WTC11 (cell line): ENCODE data around the gene ILRUN. TPM values are rescaled to one million over a fixed set of nuclear protein-coding genes. Genes with fewer than 3 reads are reported as not detected.

Source experiments
- ATAC-seq: fragments of 200-7000 bp; cut with Tn5 transposase; 2 replicates; pipeline ENCODE4 v1.10.0; 2021; ENCODE audit warnings: mild to moderate bottlenecking, moderate library complexity
- CTCF ChIA-PET: fragments of 300-600 bp; sonication (Branson Sonifier 250); formaldehyde crosslinking; loops from one replicate; lab custom pipeline; 2021; ENCODE audit warnings: antibody characterized with exemption; lab: Charles Lee
- POLR2A ChIA-PET: fragments of 350-600 bp; sonication (Branson Sonifier 250); formaldehyde crosslinking; loops from one replicate; lab custom pipeline; 2021; ENCODE audit warnings: antibody characterized with exemption; lab: Charles Lee
- DNase-seq: peaks from one replicate; pipeline ENCODE4 v3.0.0; 2021; ENCODE audit warnings: low spot score
- H3K27ac Mint-ChIP-seq: 2 replicates; pipeline ENCODE4 v1.8.0; 2021; ENCODE audit warnings: mixed read lengths
- H3K27me3 Mint-ChIP-seq: 2 replicates; pipeline ENCODE4 v1.8.0; 2021; ENCODE audit warnings: low read depth, mild to moderate bottlenecking, moderate library complexity, mixed read lengths
- H3K36me3 Mint-ChIP-seq: 2 replicates; pipeline ENCODE4 v1.8.0; 2021; ENCODE audit warnings: mixed read lengths
- H3K4me1 Mint-ChIP-seq: 2 replicates; pipeline ENCODE4 v1.8.0; 2022; ENCODE audit warnings: mixed read lengths
- H3K4me3 Mint-ChIP-seq: 2 replicates; pipeline ENCODE4 v1.8.0; 2021; ENCODE audit warnings: mild to moderate bottlenecking, moderate library complexity, mixed read lengths
- H3K9me3 Mint-ChIP-seq: 2 replicates; pipeline ENCODE4 v1.8.0; 2021; ENCODE audit warnings: mixed read lengths
- AR ChIP-seq: fragments of 250-450 bp; sonication (Bioruptor Pico); IDR thresholded peaks from 2 replicates; pipeline ENCODE4 v1.9.0; 2021; ENCODE audit warnings: mild to moderate bottlenecking
- ETV6 ChIP-seq: sonication (generic); formaldehyde crosslinking; IDR thresholded peaks from 2 replicates; pipeline ENCODE4 v1.8.1; 2022; ENCODE audit warnings: mild to moderate bottlenecking, missing genetic modification reagents
- IRF2 ChIP-seq: sonication (generic); formaldehyde crosslinking; IDR thresholded peaks from 2 replicates; pipeline ENCODE4 v1.8.0; 2022; ENCODE audit warnings: low read depth, missing genetic modification reagents, borderline replicate concordance
- KAT7 ChIP-seq: sonication (generic); formaldehyde crosslinking; IDR thresholded peaks from 2 replicates; pipeline ENCODE4 v1.8.1; 2023; ENCODE audit warnings: missing genetic modification reagents, mild to moderate bottlenecking, borderline replicate concordance
- MXD4 ChIP-seq: fragments of 250-450 bp; sonication (Bioruptor Pico); IDR thresholded peaks from 2 replicates; pipeline ENCODE4 v1.8.0; 2021; ENCODE audit warnings: mild to moderate bottlenecking, moderate library complexity, borderline replicate concordance
- SMAD4 ChIP-seq: sonication (generic); formaldehyde crosslinking; IDR thresholded peaks from 2 replicates; pipeline ENCODE4 v1.8.0; 2022; ENCODE audit warnings: mild to moderate bottlenecking, missing genetic modification reagents
- STAT6 ChIP-seq: sonication (generic); formaldehyde crosslinking; conservative IDR thresholded peaks from 2 replicates; pipeline ENCODE4 v1.8.1; 2023; ENCODE audit warnings: mild to moderate bottlenecking, low read depth, missing genetic modification reagents, moderate library complexity
- TEAD4 ChIP-seq: sonication (generic); formaldehyde crosslinking; IDR thresholded peaks from 2 replicates; pipeline ENCODE4 v1.8.0; 2022; ENCODE audit warnings: mild to moderate bottlenecking, missing genetic modification reagents
- total RNA-seq: library from RNA; stranded (reverse); gene quantifications from 3 replicates; pipeline ENCODE4 v1.2.3, GENCODE V29; 2021
- TF ChIP-seq, protein P1 (sequence below): fragments of 250-450 bp; sonication (Bioruptor Pico); conservative IDR thresholded peaks from 2 replicates; pipeline ENCODE4 v1.9.0; 2021; ENCODE audit warnings: mild to moderate bottlenecking
- TF ChIP-seq, protein P2 (sequence below): sonication (generic); formaldehyde crosslinking; IDR thresholded peaks from 2 replicates; pipeline ENCODE4 v1.8.0; 2023; ENCODE audit warnings: mild to moderate bottlenecking, missing genetic modification reagents

ILRUN gene
- total RNA-seq, 1 experiment from 2014 or later, result 75.5 TPM

DNA sequence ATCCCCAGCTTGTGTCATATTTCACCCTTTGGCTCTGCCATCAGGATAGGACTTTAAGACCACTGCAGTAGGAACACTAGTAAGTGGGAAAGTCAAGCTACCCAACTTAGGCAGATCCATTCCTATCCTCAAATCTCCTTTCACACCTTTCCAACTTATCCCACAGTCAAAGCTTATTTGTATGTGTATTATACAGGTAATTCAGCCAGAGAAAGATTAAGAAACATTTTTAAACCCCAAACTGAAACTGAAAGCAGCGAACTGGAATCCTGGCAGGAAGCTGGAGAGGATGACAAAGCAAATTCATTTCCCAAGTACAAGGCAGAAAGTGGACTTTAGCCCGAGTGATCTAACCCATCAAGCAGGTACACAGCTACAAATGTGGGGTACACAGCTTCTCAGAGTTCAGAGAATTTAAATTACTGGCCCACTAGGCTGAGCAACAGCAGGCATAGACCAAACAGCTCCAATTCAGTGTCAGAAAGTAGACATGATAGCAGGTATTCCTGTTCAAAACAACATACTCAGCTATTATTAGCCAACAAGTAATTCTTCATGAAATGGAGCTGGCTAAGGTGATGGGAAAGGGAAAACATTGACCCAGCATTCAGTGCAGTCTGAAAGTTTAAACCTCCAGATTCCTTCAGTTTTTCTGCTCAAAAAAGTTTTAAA, 39.1 kb downstream of the ILRUN start (continued):
- no peak for TF ChIP-seq KAT7 (CRISPR knock-in tag)
- TF ChIP-seq STAT6 (CRISPR knock-in tag), result no peak
- no peak for TF ChIP-seq AR
- TF ChIP-seq, all 79 proteins: peak for 0

GRCh38 chr6:34657037-34657306, 39.6 kb downstream of the ILRUN start:
- no peak for ATAC-seq
- no peaks in the 10 kb centered on the region for H3K27me3 Mint-ChIP-seq
- POLR2A ChIA-PET, result interaction anchor here (0.6 kb wide), 1 partner anchor 262 kb away, joined by 4 read pairs; no protein-coding TSS in a partner anchor
- peak overlapping the region; percentile 78; the same call in 1 of the 2 replicates for H3K27ac Mint-ChIP-seq
- H3K9me3 Mint-ChIP-seq, result no peaks in the 10 kb centered on the region
- DNase-seq, result no peak
- H3K4me3 Mint-ChIP-seq, result no peak overlapping the region
- H3K36me3 Mint-ChIP-seq, result peaks cover 4% of the 10 kb centered on the region
- TF ChIP-seq, protein P1, sequence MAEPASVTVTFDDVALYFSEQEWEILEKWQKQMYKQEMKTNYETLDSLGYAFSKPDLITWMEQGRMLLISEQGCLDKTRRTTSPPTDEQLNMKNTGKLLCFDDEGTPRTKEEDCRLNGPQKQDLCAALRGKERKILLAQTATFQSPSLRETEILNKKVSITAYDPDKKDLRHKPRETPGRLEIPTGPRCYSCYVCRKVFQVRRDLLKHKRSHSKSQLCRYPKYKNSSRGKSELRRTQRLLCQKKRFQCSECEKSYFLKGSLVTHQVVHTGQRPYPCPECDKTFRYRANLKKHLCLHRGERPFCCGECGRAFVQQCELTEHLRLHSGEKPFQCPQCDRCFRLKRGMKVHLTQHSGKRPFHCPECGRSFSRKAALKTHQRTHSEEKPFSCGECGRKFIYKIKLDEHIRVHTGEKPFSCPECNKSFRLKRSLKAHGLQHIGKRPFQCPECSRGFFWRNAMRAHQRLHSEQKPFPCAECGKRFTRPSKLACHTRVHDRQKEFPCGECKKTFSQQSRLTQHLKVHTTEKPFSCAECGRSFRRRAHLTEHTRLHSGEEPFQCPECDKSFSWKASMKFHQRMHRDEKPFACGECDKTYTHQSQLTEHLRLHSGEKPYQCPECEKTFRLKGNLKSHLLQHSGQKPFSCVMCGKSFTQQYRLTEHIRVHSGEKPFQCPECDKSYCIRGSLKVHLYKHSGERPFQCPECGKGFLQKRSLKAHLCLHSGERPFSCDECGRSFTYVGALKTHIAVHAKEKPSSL (CRISPR knock-in tag), result no peak
- TF ChIP-seq IRF2 (CRISPR knock-in tag) (no peak), TEAD4 (CRISPR knock-in tag) (no peak), SMAD4 (CRISPR knock-in tag) (no peak), STAT6 (CRISPR knock-in tag) (no peak), MXD4 (CRISPR knock-in tag) (no peak), ETV6 (CRISPR knock-in tag) (no peak)
- TF ChIP-seq, protein P2, sequence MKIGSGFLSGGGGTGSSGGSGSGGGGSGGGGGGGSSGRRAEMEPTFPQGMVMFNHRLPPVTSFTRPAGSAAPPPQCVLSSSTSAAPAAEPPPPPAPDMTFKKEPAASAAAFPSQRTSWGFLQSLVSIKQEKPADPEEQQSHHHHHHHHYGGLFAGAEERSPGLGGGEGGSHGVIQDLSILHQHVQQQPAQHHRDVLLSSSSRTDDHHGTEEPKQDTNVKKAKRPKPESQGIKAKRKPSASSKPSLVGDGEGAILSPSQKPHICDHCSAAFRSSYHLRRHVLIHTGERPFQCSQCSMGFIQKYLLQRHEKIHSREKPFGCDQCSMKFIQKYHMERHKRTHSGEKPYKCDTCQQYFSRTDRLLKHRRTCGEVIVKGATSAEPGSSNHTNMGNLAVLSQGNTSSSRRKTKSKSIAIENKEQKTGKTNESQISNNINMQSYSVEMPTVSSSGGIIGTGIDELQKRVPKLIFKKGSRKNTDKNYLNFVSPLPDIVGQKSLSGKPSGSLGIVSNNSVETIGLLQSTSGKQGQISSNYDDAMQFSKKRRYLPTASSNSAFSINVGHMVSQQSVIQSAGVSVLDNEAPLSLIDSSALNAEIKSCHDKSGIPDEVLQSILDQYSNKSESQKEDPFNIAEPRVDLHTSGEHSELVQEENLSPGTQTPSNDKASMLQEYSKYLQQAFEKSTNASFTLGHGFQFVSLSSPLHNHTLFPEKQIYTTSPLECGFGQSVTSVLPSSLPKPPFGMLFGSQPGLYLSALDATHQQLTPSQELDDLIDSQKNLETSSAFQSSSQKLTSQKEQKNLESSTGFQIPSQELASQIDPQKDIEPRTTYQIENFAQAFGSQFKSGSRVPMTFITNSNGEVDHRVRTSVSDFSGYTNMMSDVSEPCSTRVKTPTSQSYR (CRISPR knock-in tag), result no peak
- TF ChIP-seq, all 79 proteins: peak for 0
- H3K4me1 Mint-ChIP-seq, result peaks cover 28% of the 10 kb centered on the region
- CTCF ChIA-PET, result interaction anchor here (1.1 to 2.4 kb wide), 4 partner anchors 16 to 197 kb away, joined by 3 to 10 read pairs (median 4); no protein-coding TSS in a partner anchor
